ENCODE results near the gene LRP1B.

- TF ChIP-seq CTCF (IDR thresholded peaks at IDR 0.05) = no peak
- no peak for TF ChIP-seq ZFX (IDR thresholded peaks at IDR 0.05; ENCODE audit: borderline replicate concordance)
Observed at GRCh38 chr2:142100139-142100873, 30.5 kb downstream of the LRP1B start.
